ENCODE measurements around the gene SLC25A46.

- no peak for TF ChIP-seq POLR2A (IDR thresholded peaks at IDR 0.05)
- no peak for TF ChIP-seq CTCF (IDR thresholded peaks at IDR 0.05)
These were observed 36.5 kb upstream of the SLC25A46 start for GRCh38 chr5:110702300-110702699.

All from testis (tissue), 2 donors.